Bronchus fibroblast of lung (primary cell): ENCODE results near the gene PHF14. TPM values are rescaled to one million over a fixed set of nuclear protein-coding genes. Genes with fewer than 3 reads are reported as not detected.

ENCODE experiments used
- total RNA-seq: library from RNA; depleted of rRNA; stranded (reverse); fragments of >200 nt; gene quantifications from 2 replicates; pipeline ENCODE4 v1.2.3, GENCODE V29; 2015

PHF14 gene
- 9.5 and 11.6 TPM in 2 replicates for total RNA-seq

GRCh38 chr7:10973061-10973941 lies at the start of gene PHF14:
TSS of gene PHF14 (plus strand) at chr7:10973872. CDS start at chr7:10974324, 452 bp downstream.

